GM12892 (cell line): ENCODE measurements around the gene PRKAG3.

Experiments used
- DNase-seq: peaks from one replicate; pipeline ENCODE4 v3.0.0; 2011; ENCODE audit not compliant: insufficient read length
- FAIRE-seq: peaks from 2 replicates; lab custom pipeline; 2011; peaks lifted over from hg19 to GRCh38; lab: Jason Lieb, UNC
- POLR2A ChIP-seq: IDR thresholded peaks from 2 replicates; pipeline ENCODE4 v1.6.1; 2011; ENCODE audit warnings: low read depth, low read length, control low read depth
- POLR2AphosphoS5 ChIP-seq: IDR thresholded peaks from 2 replicates; pipeline ENCODE4 v1.6.1; 2011; ENCODE audit warnings: low read depth, low read length, control low read depth
- TAF1 ChIP-seq: IDR thresholded peaks from 2 replicates; pipeline ENCODE4 v1.6.1; 2011; ENCODE audit warnings: low read depth, mild to moderate bottlenecking, control low read depth, low read length, borderline replicate concordance

PRKAG3 gene

DNA sequence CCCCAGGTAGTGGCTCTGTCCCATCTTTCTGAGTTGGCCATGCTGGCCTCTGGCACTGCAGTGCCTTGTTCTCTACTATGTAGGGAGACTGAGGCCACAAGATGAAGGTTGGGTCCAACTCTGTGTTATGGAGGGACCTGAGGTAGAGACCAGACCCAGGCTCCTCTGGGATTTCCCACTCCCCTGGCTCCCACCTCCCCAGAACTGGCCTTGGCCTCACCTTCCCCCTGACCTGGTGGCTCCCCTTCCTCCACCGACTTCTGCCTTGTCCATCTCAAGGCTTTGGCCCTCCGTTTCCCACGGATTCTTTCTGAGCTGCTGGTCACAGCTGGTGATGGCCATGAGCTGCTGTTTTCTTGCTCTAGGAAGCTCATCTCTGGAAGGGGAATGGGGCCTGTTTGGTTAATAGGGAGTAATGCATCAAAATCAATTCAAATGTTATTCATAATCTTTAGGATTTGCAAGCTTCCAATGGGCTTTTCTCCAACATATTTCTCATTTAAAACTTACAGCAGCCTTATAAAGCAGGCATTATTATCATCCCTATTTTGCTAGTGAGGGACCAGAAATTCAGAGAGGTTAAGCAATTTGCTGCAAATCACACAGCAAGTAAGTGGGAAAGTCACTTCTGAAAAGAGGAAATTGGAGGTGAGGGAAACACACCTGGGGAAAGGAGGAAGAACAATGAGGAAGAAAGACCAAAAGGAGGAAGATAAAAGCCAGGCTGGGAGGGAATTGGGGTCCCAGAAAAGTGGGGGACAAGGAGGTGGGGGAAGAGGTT, 887 bp downstream of the PRKAG3 start:
- no peak for TF ChIP-seq TAF1
- no peak for TF ChIP-seq POLR2AphosphoS5
- no peak for TF ChIP-seq POLR2A
- no peak for DNase-seq
- no peak for FAIRE-seq

DNA sequence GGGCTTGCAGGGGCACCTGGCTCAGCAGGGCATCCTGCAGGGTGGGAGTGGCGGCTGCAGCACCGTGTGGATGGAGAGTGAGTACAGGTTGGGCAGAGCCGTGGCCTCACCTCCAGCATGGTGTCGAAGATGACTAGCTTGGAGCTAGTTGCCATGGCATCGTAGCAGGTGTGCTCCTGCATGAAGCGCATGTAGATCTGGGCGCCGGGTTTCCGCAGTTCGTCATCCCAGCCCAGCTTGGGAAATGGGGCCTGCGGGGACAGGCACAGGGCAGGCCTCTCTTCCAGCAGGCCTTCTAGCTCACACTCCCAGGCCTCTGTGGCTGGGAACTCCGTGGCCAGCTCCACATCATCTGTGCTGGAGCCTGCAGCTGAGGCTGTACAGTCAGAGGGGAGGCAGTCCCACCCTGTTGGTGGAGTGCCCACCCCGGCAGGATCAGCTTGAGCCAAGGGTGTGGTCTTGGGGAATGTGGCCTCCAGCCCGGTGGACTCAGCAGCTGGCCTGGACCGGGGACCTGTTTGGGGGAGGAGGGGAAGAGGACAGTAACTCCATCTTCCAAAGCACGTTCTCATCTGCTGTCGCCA, 1.6 kb downstream of the PRKAG3 start:
- FAIRE-seq (no peak), DNase-seq (no peak)
- TF ChIP-seq POLR2AphosphoS5 = no peak
- TF ChIP-seq TAF1 = no peak
- no peak for TF ChIP-seq POLR2A

DNA sequence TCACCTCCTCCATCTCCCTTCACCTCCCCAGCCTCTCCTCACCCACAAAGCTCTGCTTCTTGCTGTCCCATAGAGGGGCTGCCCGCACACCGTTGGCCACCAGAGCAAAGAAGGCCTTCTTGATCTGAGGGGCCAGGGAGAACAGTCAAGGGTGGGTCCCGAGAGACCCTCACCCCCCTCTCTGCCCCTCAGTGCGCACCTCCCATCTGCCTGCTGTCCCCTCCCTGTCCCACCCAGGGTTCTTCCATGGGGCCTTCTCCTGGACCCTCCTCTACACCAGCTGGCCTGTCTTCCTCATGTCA, 3.2 kb downstream of the PRKAG3 start:
- FAIRE-seq = no peak
- no peak for TF ChIP-seq TAF1
- no peak for TF ChIP-seq POLR2A
- no peak for TF ChIP-seq POLR2AphosphoS5
- DNase-seq = no peak

DNA sequence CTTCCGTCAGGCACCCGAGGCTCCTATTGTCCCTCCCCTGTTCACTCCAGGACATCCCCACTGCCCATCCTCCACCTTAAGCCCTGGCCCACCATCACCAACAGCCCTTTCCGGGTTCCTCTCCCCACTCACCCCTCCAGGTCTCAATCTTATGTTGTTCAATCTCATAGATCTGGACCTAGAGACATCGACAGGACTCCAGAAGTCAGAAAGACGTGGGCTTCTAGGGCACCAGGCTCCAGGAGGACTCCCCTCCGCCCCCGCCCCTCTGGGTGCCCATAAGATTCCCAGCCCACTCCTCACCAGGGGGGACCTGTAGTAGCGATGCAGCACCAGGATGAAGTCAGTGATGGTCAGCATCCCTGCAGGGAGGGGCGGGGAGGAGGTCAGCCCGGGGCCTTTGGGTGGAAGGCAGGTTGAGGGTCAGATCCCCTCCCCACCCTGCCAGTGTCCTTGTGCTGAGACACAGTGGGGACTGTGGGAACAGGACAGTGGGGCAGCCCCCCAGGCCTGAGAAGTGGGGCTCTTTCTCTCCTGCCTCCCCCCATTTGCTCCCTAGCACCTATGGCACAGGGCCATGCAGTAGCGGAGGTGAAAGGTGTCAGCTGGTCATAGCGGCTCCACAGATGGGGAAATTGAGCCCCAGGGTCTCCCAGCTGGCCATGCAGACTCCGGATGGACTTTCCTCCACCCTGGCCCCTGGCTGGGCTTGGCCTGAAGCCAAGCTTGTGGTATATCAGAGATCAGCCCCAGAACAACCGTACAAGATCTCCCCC, 3.7 kb downstream of the PRKAG3 start:
- FAIRE-seq (no peak), DNase-seq (no peak)
- no peak for TF ChIP-seq TAF1
- no peak for TF ChIP-seq POLR2A
- TF ChIP-seq POLR2AphosphoS5 = no peak

DNA sequence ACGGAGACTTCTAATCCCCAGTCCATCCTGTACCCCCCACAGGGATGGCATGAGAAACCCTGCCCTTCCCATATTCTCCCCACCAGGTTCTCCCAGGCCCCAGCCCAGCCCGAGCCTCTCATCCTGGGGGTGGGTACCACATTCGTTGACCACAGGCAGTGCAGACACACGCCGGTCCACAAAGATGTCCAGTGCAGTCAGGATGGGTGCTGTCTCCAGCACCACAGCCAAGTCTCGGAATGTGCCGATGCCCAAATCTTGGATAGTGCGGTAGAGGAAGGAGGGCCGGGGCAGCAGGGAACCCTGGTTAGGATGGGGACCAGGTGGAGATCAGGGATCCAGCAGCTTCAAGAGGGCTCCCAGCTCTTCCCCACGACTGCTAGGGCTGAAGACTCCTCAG, 4.8 kb downstream of the PRKAG3 start:
- FAIRE-seq (no peak), DNase-seq (no peak)
- no peak for TF ChIP-seq TAF1
- no peak for TF ChIP-seq POLR2A
- no peak for TF ChIP-seq POLR2AphosphoS5

DNA sequence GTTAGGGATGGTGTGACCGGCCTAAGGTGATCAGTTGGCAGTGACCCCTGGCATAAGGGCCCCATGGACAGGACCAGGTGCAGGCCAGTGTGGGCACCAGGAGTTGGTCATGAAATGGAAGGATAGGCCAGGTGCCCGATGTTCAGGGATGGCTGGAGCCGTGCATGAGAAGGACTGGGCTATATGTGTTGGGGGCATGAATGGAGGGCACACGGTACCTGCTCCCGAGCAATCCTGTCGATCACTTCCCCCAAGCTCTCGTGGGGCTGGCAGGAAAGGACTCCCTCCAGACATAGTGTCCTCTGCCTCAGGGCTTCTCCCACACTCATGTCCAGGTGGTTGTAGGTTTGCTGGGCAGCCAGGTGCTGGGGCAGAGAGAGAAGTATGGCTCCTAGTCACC, 7.6 kb downstream of the PRKAG3 start:
- FAIRE-seq (no peak), DNase-seq (no peak)
- TF ChIP-seq TAF1 (no peak), POLR2A (no peak), POLR2AphosphoS5 (no peak)

DNA sequence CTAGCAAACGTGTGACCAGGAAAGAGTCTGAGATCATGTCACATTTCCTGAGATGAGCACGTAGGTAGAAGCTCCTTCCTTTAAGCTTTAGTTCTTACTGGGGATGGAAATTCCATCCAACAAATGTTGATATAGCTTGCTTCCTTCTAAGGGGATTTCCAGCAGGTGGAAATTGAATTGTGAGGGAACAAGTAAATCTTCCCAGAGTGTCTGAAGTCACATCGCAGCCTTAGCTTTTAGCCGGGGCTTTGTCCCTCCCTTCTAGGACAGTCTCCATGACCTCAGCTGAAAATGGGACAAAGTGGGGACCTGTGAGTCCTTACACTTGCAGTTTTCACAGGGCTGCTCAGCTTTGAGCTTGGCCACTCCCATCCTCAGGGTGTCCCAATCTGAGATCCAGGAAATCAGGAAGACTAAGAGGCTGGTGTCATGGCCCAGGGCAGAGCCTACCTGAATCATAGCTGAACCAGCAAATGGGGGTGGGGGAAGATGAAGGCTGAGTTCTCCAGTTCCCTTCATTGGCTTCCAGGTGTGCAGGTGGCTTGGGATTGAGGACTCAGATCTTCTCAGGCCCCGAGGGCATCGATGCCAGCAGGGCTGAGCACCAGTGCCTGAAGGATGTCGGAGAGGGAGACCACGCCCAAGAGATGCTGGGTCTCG, 8.3 kb downstream of the PRKAG3 start:
- no peak for TF ChIP-seq TAF1
- TF ChIP-seq POLR2A = no peak
- no peak for TF ChIP-seq POLR2AphosphoS5
- no peak for FAIRE-seq

DNA sequence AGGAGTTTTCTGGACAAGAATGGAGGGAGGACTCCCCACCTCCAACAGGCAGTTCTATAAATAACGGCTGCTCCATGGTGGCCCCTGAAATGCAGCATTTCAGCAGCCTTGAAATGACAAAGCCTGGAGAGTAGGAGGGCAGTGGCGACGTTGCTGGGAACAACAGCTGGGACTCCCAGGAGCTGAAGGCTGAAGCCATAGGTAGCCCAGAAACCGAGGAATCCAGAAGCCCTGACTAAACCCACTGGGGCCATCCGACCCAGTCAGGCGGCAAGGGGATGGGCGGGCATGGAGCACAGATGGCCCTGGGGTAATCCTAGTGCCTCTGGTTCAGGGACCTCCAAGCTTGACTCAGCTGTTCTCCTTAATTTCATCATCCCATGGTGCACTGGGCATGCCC, 9.0 kb downstream of the PRKAG3 start:
- no peak for TF ChIP-seq POLR2A
- TF ChIP-seq POLR2AphosphoS5 = no peak
- no peak for TF ChIP-seq TAF1
- no peak for FAIRE-seq

More for the DNA sequence above, 8.3 kb downstream of the PRKAG3 start:
- DNase-seq = no peak

DNA sequence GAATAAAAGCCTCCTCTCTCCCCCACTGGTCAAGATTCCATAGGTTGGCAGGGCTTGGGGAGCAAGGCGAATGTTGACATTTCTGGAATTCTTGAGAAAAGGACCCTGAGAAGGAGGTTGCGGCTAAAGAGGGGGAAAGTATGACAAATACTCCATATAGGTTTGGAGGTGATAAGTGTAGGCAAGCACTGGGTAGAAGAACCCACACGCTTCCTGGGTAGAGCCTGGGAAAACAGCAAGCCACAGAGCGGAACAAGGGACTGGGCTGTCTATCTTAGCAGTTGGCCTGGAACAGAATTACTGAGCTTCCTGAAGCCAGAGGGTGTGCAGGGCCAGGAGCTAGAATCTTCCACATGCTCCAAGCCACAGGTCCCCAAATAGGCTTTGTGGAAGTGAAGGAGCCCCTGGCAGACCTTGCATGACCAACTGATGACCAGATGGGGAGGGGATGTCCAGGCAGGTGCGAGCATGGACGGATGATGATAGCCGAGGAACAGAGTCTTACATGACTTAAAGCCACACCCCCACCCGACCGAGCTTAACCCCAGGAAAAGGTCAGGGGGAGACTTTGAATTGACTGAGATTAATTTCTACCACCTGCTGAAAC, 9.9 kb downstream of the PRKAG3 start:
- TF ChIP-seq POLR2AphosphoS5 = no peak
- no peak for TF ChIP-seq POLR2A
- TF ChIP-seq TAF1 = no peak
- DNase-seq (no peak), FAIRE-seq (no peak)

More for the DNA sequence above, 9.0 kb downstream of the PRKAG3 start:
- DNase-seq = no peak

DNA sequence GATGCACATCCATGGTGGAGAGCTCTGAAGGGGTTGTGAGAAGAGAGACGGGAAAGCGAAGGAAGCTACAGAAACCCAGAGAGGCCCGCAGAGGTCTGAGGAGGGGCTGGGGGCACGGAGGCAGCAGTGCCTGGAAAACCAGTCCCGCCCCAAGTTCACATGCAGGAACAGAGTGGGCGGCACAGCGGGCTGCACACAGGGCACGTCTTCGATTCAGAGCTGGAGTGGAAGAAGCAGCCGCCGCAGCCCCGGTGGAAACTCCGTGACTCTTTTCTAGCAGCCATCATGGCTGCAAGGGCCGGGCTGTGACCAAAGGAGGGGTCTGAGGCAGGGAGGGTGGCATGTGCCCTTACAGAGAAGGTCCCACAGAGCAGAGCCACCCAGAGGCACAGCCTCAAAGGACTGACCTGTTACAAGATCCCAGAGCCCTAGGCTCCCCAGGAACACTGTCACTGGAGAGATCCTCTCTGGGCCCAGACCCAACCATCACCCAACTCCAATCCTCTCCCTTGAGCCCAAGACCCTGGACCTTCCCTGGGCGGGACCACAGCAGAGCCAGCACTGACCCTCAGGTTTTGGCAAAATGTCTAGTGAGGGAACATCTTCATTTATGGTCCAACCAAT, 10.7 kb downstream of the PRKAG3 start:
- TF ChIP-seq TAF1 = no peak
- TF ChIP-seq POLR2AphosphoS5 = no peak
- TF ChIP-seq POLR2A = no peak
- DNase-seq = no peak
- FAIRE-seq = no peak

DNA sequence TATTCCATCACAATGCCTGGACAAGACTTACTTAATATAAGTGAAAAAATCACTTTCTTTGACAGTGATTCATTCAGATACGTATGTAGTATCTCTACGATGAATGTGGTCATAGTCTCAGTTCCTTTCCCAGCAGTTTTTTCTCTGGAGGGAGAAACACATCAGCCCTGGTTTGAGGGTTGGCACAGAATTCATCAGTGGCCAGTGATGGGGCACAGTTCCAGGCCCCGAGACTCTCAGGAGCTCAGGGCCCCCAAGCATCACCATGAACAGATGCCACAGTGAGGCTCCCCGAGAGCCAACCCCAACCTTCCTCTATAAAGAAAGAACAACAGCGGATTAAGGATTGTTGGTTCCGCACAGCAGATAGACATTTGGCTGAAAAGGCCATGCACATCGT, 12.5 kb downstream of the PRKAG3 start:
- FAIRE-seq (no peak), DNase-seq (no peak)

More for the DNA sequence above, 12.5 kb downstream of the PRKAG3 start:
- no peak for TF ChIP-seq TAF1
- no peak for TF ChIP-seq POLR2A
